SK-N-MC (cell line): ENCODE measurements around the gene LRRC63.

ENCODE experiments used
- EZH2 ChIP-seq: fragments of 200-600 bp; sonication (generic); IDR thresholded peaks from one replicate; pipeline ENCODE4 v1.6.1; 2017; ENCODE audit warnings: antibody characterized with exemption
- POLR2AphosphoS5 ChIP-seq: IDR thresholded peaks from 2 replicates; pipeline ENCODE4 v1.6.1; 2012; ENCODE audit warnings: mild to moderate bottlenecking, low read depth, low read length, borderline replicate concordance

GRCh38 chr13:46168341-46168740 lies 43.4 kb upstream of the LRRC63 start:
- no peak for TF ChIP-seq POLR2AphosphoS5
- TF ChIP-seq EZH2, result no peak
